SH-SY5Y (cell line): ENCODE results near the gene CTNNAL1.

Experiments used
- GATA2 ChIP-seq: IDR thresholded peaks from 2 replicates; pipeline ENCODE4 v1.6.1; 2011; ENCODE audit warnings: mild to moderate bottlenecking, low read depth, low read length
- GATA3 ChIP-seq: IDR thresholded peaks from 2 replicates; pipeline ENCODE4 v1.6.1; 2011; ENCODE audit warnings: low read depth, mild to moderate bottlenecking, low read length, moderate library complexity

GRCh38 chr9:108980893-108981292 lies 32.4 kb downstream of the CTNNAL1 start:
- TF ChIP-seq GATA2 (no peak), GATA3 (no peak)
